AG08395 (cell line): Measurements from ENCODE around the gene TCP11.

Experiments
- DNase-seq: peaks from one replicate; pipeline ENCODE4 v3.0.0; 2012; ENCODE audit warnings: mixed read lengths, low spot score

The TCP11 gene

DNA sequence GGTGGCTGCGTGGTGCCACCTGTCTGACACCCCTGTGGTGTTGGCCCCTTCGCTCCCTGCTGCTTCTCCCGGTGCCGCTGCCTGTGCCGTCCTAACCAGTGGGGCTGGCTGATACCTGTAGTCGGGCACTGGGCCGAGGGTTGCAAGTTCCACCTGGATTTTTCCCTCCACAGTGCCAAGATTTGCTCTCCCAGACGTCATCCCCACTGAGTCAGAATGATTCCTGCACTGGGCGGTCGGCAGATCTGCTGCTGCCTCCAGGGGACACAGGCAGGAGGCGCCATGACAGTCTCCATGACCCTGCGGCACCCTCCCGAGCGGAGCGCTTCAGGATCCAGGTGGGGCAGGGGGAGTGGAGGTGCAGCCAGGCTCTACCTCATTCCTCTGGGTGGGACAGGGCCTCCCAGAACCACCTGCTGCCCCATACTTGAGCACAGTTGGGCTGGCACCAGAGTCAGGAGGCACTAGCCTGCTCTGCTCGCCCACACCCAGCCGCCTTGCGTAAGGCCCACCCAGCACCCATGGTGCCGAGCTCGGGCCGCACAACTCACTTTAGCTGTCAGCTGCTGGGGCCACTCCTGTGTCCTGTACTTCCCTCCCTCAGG lies 60.2 kb downstream of the TCP11 start:
- no peak for DNase-seq

DNA sequence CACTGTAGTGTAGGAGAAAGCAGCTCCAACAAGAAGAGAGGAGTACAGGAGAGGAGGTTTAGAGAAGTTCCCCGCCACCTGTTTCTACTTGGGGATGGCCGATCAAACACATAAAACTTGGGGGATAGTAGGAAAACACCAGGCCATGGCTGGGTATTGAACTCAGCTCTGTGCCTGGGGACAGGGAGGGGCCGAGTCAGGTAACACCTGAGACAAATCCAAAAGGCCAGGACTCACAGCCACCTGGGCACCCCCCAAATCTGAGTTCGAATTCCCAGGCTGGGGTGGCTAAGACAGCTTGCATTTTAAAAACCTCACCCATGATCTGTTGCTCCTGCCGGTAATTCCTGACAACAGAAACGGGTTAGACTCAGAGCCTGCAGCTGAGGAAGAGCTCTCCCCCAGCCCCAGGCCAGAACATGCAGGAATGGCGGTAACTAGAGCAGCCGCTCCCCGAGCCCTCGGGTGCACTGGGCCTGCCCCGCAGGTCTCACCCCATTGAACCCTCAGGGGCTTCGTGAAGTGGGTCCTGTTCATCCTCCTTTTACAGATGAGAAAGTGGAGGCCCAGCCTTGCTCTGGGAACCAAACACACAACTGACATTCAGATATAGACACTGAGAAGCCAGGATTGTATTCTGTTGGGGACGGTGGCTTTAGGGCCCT lies 61.0 kb downstream of the TCP11 start:
- DNase-seq, result no peak

DNA sequence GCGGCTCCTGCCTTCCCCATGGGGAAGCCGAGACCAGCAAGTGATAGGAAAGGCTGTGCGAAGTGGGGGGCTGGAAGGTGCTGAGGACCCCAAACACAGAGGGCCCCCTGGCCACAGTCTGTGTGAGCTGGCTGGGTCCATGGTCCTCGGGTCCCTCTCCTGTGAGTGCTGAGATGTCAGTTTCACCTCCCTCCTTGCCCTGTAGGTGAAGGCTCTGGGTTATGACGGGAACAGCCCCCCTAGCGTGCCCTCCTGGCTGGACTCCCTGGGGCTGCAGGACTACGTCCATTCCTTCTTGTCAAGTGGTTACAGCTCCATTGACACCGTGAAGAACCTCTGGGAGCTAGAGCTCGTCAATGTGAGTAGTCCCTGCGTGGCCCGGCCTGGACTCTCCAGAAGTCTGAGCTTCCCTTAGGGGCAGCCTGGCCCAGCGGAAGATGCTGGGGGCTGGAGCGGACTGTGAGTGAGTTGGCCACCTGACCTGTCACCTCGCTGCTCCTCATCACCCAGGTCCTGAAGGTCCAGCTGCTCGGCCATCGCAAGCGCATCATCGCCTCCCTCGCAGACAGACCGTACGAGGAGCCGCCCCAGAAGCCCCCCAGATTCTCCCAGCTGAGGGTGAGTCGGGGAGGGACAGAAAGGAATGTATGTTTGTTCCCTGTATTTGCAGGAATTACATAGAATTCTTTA lies 61.7 kb downstream of the TCP11 start:
- DNase-seq, result no peak

DNA sequence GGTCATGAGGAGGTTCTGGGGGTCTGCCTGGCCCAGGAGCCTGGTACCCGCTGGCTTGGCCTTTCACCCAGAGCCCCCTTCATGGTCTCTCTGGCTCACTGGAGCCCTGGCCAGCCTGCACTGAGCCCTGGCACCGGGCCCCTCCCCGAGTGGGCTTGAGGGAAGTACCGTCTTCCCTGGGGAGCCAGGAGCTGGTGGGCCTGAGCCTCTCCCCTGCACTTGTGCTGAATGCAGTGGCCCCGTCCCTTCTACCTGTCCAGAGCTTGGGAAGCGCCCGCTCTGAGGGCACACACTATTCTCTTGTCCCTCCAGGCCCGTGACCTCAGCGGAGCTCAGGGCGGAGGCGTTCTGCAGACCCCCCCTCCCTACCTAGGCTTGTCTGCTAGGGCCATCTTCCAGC lies 62.2 kb downstream of the TCP11 start:
- no peak for DNase-seq

DNA sequence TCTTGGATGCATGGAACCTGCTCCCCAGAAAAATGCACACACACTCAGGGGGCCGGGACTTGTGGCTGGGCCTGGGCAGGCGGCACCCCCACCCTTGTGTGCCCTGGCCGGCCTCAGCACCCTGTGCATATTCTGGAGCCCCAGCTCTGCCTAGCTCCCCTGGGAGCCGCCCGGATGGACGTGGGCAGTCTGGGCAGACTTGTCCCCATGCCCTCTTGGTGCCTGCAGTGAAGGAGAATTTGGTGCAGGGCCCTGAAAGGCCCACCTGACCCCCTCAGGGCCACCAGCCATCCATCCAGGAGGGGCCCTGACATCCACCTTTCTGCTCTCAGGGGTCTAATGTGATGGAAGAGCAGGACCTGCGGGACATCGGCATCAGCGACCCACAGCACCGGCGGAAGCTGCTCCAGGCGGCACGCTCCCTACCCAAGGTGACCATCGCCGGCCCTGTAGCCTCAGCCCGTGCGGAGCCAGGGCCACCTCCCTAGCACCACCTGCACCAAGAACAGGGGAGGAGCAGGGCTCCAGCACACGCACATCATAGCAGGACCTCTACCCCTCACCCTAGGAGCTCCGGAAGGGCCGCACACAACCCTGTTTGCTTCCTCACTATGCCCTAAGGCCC lies 62.8 kb downstream of the TCP11 start:
- DNase-seq, result no peak

DNA sequence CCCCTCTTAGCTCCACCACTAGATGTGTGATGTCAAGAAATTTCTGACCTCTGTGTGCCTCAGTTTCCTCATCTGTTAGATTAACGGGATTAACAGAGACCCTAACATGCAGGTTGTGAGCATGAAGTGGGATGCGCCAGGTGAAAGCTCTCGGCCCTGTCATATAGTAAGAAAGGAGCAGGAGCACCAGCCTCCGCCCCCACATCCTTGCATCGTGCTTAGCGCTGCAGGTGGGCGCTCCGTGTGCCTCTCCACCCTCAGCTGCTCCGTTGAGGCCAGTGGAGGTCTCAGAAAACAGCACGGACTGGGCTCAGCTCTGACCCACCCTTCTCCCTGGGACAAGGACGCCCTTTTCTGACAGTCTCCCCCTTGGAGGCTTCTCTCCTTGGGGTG lies 63.4 kb downstream of the TCP11 start:
- DNase-seq, result no peak

DNA sequence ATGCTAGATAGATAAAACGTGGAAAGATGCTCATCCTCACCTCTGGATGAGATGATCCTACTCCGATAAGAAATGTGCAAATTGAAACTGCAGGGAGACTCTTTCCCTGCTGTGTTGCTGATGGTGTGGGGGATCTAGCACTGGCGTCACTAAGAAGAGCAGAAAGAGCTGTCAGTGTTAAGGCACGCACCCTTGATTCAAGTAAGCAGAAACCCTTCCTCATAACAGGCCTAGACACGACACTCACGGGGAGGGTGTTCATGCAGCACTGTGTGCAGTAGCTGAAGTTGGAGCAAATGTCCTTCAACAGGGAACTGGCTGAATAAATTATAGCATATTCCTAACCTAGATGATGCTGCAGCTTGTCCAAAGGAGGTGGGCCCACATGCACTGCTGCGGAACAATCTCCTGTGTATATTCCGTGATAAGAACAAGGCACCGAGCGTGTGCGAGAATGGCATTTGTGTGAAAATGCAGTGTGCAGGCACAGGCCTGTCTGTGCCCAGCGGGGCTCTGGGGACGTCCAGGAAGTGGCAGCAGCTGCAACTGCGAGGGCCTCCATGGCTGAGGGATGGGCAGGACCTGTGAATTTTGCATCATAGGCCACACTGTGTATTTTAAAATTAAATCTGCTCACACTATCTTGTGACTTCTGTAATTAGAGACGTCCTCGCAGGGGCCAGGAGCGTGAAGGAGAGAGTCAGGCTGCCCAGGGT lies 64.0 kb downstream of the TCP11 start:
- DNase-seq, result no peak

DNA sequence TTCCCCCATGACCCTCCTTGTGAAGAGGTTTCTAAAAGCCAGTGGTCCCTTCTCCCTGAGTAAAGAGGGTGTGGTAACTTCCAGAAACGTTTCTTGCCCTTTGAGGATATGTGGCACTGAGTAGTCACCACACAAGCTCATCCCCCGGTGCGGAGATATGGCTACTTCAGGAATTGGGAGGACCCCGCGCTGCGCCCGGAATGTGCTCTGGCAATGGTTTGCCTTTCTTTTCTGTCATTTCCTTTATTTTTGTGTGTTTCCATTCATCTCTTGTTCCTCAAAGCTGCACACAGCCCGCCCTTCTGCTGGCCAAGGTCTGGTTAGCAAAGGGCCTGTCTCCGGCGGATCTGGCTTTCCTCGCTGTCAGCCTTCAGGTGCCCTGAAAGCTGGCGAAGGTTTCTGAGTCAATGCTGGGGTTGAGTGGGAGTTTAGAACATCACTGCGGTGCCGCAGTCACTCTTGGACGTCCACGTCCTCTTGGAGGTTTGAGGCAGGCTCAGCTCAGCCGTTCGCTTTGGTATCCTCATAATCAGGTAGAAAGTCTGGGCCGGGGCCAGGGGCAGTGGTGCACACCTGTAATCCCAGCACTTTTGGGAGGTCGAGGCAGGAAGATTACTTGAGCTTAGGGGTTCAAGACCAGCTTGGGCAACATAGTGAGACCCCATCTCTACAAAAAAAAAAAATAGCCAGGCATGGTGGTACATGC lies 67.2 kb downstream of the TCP11 start:
- DNase-seq, result no peak

DNA sequence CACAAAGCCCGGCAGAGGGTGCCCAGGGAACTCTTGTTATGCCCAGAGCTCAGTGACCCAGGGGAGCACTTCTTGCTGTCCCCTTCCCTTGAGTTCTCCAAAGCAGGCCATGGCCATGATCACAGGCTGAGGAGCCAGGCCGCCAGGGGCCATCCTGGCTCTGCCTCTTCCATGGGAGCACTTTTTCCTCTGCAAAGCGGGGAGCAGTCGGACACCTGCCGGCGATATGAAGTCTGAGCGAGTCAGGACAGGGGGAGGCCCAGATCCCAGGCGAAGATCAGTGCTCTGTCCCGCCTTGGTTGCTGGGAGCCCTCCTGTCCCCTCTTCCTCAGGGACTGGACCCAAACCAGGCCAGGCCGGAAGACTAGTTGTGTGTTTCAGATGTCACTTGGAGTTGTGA lies 67.9 kb downstream of the TCP11 start:
- DNase-seq, result no peak

DNA sequence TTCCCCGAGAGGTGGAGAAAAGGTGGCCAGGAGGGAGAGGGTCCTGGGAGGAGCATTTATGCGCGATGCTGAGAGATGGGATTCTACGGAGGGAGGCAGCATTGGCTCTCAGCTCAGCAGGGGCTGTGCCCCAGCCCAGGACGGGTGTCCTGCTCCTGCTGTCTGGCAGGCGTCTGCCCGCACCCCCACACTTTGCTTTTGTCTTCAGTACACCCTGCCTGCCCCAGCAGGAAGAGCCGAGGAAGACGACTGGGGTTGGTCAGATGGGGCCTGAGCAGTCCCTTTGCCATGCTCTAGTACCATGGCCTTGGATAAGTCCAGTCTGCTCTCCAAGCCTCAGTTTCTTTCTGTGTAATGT lies 68.5 kb downstream of the TCP11 start:
- no peak for DNase-seq

DNA sequence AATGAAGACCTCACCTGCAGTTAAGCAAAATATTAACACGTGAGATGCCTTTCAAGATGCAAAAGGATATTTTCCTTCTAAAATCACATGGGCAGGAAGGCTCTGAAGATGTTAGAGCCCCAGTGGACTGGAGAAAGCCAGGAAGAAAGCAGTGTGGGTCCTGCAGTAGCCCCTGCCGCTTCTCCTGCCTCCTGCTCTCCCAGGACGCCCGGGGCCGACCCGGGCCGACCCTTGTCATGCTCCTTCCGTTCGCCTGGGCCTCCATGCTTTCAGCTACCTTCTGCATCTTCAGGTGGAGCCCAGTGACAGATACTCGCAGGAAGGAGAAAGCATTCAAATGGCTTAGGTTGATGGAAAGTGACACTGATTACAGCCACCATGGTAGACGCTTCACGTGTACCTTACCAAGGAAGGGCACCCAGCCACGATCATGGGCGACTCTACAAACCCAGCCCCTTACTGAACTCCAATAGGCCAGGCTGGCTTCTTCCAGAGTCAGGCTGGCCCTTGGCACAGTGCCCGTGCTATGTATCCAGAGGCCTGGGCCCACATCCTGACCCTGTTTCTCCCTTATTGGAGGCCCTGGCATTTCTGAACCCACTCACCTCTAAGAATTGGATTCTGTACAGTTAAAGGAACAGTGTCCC lies 69.0 kb downstream of the TCP11 start:
- DNase-seq, result no peak

DNA sequence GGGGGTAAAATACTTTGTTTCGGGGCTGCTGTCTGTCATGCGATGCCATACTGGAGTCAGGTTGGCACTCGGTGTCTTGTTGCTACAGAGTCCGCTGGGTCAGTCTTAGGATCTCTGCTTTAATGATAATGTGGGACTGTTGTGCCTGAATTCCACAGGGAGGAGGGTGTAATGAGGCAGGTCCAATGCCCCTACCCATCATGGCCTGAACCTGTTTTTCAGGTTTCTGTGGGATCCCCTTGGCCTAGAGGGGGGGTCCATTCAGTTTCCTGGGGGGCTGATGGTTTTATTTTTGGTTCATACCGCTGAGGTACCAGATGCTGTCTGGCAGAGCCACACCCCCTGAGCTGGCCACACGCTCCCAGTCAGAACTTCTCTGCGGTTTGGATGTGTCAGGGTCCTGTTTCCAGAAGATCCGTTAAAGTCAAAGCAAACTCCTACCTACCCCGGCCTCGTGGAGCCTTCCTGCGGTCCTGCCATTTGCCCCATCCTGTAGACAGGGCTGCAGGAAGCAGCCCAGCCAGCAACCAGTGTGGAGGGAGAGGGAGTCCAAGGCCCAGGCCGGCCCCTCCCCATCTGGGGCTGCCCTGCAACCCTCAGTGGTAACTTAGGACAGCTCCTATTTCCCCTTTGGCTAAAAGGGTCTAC lies 69.7 kb downstream of the TCP11 start:
- DNase-seq, result no peak

DNA sequence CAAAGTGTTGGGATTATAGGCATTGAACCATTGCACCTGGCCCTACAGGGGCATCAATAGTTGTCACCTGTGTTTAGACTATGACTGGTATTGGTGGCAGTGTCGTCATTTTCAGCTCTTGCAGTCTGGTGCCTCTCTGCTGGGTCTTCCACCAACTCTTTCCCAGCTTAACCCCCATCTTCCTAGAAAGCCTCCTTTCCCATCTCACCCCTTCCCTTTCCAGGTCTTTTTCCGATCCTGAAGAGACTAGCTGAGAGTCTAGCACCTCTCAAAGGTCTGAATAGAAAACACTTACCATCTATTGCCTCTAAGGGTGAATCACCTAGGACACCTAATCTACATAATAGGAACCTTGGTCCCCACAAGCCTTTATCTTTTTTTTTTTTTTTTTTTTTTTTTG lies 71.0 kb downstream of the TCP11 start:
- no peak for DNase-seq

DNA sequence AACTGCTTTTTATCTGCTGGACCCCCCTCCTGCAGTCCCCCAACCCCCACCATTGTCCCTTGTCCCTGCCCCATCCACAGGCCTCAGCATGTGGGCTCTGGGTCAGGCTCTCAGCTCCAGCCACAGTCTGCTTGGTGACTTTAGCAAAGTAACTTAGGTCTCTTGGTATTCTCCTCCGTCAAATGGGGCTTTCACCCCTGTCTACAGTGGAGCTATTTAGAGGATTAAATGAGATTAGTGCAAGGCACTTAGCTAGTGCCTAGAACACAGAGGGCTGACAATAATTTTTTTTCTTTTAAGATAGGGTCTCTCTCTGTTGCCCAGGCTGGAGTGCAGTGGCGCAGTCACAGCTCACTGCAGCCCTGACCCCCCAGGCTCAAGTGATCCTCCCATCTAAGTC lies 71.9 kb downstream of the TCP11 start:
- no peak for DNase-seq

DNA sequence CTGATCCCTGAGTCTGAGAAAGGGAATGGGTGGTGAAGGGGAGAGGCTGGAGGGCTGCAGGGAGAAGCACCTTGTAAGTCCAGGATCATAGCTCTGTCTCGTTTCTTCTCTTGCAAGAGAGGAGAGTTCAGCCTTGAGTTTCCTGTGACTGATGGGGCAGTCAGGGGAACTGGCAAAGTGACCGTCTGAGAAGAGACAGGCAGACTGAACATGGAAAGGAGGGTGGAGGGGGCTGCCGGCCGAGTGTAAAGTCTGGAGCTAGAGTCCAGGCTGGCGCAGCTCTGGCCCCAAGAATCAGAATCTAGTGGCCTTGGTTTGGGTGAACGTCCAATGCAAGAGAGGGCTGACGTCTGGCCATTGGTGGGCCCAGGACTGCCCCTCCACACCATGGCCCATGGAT lies 72.5 kb downstream of the TCP11 start:
- no peak for DNase-seq

DNA sequence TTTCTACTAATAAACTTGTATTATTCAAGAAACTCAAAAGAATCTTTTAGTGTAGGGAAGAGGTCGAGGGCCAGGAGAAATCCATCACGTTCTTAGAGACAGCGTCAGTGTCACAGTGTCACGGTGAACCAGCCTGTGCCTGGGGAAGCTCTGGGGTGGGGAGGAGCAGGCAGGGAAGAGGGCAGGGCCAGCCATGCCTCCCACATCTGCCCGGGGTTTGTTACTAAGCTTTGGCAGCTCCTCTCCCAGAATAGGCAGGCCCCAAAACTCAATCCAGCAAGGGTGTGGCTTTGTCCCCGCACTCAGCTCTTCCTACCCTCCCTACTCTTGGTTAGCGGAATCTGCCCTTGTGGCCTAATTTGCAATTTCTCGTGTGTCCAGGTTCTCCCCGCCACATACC lies 72.9 kb downstream of the TCP11 start:
- DNase-seq, result no peak
